H7 (cell line): ENCODE measurements around the gene TUBB8. TPM values are rescaled to one million over a fixed set of nuclear protein-coding genes. Genes with fewer than 3 reads are reported as not detected.
A peak's percentile ranks its signal among the peaks of the same experiment; 100 is the strongest.

Source experiments
- DNase-seq: peaks from one replicate; pipeline ENCODE4 v3.0.0; 2012
- H3K27me3 ChIP-seq: 2 replicates; pipeline ENCODE4 v1.6.0; 2011; ENCODE audit warnings: mild to moderate bottlenecking, low read length; ENCODE audit not compliant: control insufficient read depth, insufficient read depth
- H3K36me3 ChIP-seq: replicated peaks from 2 replicates; pipeline ENCODE4 v1.5.1; 2011; ENCODE audit warnings: low read length; ENCODE audit not compliant: control insufficient read depth, insufficient read depth
- H3K4me3 ChIP-seq: 2 replicates; pipeline ENCODE4 v1.5.1; 2011; ENCODE audit warnings: low read depth, mild to moderate bottlenecking, control low read depth, low read length, moderate library complexity; ENCODE audit not compliant: insufficient read depth
- total RNA-seq: library from RNA; depleted of rRNA; stranded (reverse); fragments of >200 nt; shearing (Covaris generic); gene quantifications from 2 replicates; pipeline ENCODE4 v1.2.3, GENCODE V29; 2014; rRNA removed

The TUBB8 gene
- 2.5 and 9.2 TPM in 2 replicates for total RNA-seq

DNA sequence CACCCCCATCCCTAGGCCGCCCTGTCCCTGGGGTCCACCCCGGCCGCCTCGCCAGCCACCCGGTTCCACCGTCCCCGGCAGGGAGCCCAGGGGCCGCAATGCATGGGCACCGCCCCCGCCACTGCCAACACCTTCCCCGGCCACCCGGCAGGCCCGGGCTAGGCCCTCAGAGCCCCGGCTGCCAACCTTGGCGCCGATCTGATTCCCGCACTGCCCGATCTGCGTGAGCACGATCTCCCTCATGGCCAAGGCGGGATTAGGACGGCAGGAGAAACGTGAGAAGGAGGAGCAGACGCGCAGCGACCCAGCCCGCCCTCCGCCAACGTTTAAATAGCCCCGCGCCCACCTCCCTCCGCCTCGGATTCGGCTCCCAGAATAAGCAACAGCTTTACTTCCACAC, at the start of gene TUBB8:
TSS of gene TUBB8 (minus strand) at position 301 of the 400 bp plus-strand sequence. CDS start at position 243, 58 bp downstream.
- Histone ChIP-seq H3K36me3 (no peaks in the 10 kb centered on the region), H3K4me3 (no peak within 1 kb of the TSS), H3K27me3 (no peaks in the 10 kb centered on the region)
- peak; percentile 7 for DNase-seq

DNA sequence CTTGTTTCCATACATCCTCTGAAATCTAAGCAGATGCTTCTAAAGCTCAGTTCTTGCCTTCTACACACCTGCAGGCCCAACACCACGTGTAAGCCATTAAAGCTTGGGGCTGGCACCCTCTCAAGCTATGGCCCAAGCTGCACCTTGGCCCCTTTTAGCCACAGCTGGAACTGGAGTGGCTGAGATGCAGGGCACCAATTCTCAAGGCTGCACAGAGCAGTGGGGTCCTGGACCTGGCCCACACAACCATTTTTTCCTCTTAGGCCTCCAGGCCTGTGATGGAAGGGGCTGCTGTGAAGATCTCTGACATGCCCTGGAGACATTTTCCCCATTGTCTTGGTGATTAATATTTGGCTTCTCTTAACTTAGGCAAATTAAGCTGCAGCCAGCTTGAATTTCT, 47.4 kb upstream of the TUBB8 start:
- DNase-seq = no peak
- no peaks in the 10 kb centered on the region for H3K36me3 ChIP-seq
- no peak overlapping the region for H3K4me3 ChIP-seq

DNA sequence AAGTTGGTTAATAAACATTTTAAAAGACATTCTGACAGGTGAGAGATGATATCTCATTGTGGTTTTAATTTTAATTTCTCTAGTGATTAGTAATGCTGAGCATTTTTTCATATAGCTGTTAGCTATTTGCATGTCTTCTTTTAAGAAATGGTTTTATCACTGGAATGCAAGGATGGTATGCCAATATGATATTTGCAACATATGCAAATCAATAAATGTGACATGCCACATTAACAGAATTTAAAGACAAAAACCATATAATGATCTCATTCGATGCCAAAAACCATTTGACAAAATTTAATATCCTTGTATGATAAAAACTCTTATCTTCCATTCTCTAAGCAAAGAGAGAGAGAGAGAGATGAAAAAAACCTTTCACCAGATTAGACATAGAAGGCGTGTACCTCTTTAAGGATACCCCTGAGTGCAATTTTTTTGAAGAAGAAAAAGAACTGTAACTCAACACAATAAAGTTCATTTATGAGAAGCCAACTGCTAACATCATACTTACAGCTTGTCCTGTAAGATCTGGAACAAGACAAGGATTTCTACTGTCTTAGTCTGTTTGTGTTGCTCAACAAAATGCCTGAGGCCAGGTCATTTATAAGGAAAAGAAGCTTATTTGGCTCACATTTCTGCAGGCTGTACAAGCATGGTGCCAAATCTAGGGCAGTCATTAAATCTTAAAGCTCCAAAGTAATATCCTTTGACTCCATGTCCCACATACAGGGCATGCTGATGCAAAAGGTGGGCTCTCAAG, 46.4 kb upstream of the TUBB8 start:
- Histone ChIP-seq H3K27me3 (no peaks in the 10 kb centered on the region), H3K36me3 (no peaks in the 10 kb centered on the region), H3K4me3 (no peak overlapping the region)
- no peak for DNase-seq

More for the DNA sequence above, 47.4 kb upstream of the TUBB8 start:
- H3K27me3 ChIP-seq = no peaks in the 10 kb centered on the region

- Histone ChIP-seq H3K4me3 (no peak overlapping the region), H3K27me3 (no peaks in the 10 kb centered on the region), H3K36me3 (no peaks in the 10 kb centered on the region)
- DNase-seq = no peak
Observed at GRCh38 chr10:94613-95012, 45.5 kb upstream of the TUBB8 start.

- Histone ChIP-seq H3K27me3 (no peaks in the 10 kb centered on the region), H3K36me3 (no peaks in the 10 kb centered on the region), H3K4me3 (no peak overlapping the region)
- no peak for DNase-seq
Observed at GRCh38 chr10:92846-93245, 43.8 kb upstream of the TUBB8 start.

DNA sequence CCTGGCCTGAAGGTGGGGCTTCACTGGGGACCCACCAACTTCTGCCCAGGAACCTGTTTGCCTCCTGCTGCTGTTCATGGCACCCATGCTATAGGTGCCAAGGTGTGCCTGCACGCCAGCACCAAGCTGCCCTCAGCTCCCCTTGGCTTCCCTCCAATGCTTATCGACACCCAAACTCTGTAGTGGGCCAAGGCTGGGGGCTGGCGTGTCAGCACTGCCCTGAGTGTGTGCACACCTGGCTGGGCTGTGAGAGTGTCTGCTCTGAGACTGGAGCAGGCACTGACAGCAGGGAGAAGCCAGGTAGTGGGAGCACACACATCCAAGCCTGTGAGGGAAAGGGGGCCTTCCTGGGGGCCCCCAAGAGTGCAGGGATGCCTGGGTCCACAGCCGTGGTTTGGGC, 43.1 kb upstream of the TUBB8 start:
- no peaks in the 10 kb centered on the region for H3K36me3 ChIP-seq
- H3K27me3 ChIP-seq = no peaks in the 10 kb centered on the region
- no peak overlapping the region for H3K4me3 ChIP-seq
- no peak for DNase-seq

- no peak for DNase-seq
- no peaks in the 10 kb centered on the region for H3K36me3 ChIP-seq
- no peaks in the 10 kb centered on the region for H3K27me3 ChIP-seq
- no peak overlapping the region for H3K4me3 ChIP-seq
Observed at GRCh38 chr10:91313-91712, 42.2 kb upstream of the TUBB8 start.

GRCh38 chr10:90161-90560, 41.1 kb upstream of the TUBB8 start:
- DNase-seq = no peak
- Histone ChIP-seq H3K27me3 (no peaks in the 10 kb centered on the region), H3K36me3 (no peaks in the 10 kb centered on the region)

GRCh38 chr10:89248-89647, 40.2 kb upstream of the TUBB8 start:
- H3K36me3 ChIP-seq = no peaks in the 10 kb centered on the region
- no peak overlapping the region for H3K4me3 ChIP-seq

More at GRCh38 chr10:90161-90560, 41.1 kb upstream of the TUBB8 start:
- no peak overlapping the region for H3K4me3 ChIP-seq

GRCh38 chr10:88253-88652, 39.2 kb upstream of the TUBB8 start:
- Histone ChIP-seq H3K36me3 (no peaks in the 10 kb centered on the region), H3K27me3 (no peaks in the 10 kb centered on the region), H3K4me3 (no peak overlapping the region)
- DNase-seq = peak; percentile 34

More at GRCh38 chr10:89248-89647, 40.2 kb upstream of the TUBB8 start:
- no peaks in the 10 kb centered on the region for H3K27me3 ChIP-seq
- DNase-seq = no peak

GRCh38 chr10:87177-88080, 38.3 kb upstream of the TUBB8 start:
- Histone ChIP-seq H3K4me3 (no peak overlapping the region), H3K36me3 (no peaks in the 10 kb centered on the region), H3K27me3 (no peaks in the 10 kb centered on the region)
- DNase-seq = peak; percentile 13

DNA sequence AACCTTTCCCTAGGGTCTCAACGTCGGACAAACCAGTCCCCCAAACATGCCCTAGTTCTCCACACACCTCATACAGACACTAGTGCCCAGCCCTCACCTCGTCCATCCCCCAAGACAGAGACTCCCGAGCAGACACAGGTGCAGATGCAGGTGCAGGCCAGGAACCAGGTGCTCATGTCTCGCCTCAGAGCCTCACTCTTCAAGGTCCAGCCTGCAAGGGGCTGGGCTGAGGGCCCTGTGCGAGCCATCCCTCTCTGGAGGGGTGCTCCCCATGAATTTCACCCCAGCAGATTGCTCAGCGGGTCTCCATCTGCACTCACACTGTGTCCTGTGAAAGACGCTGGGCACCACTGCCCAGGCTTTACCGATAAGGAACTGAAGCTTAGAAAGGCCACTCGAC, 36.9 kb upstream of the TUBB8 start:
- no peak overlapping the region for H3K4me3 ChIP-seq
- no peak for DNase-seq

GRCh38 chr10:85044-85443, 35.9 kb upstream of the TUBB8 start:
- DNase-seq = peak; percentile 28
- H3K36me3 ChIP-seq = no peaks in the 10 kb centered on the region
- no peaks in the 10 kb centered on the region for H3K27me3 ChIP-seq
- H3K4me3 ChIP-seq = no peak overlapping the region

More for the DNA sequence above, 36.9 kb upstream of the TUBB8 start:
- no peaks in the 10 kb centered on the region for H3K27me3 ChIP-seq
- no peaks in the 10 kb centered on the region for H3K36me3 ChIP-seq

DNA sequence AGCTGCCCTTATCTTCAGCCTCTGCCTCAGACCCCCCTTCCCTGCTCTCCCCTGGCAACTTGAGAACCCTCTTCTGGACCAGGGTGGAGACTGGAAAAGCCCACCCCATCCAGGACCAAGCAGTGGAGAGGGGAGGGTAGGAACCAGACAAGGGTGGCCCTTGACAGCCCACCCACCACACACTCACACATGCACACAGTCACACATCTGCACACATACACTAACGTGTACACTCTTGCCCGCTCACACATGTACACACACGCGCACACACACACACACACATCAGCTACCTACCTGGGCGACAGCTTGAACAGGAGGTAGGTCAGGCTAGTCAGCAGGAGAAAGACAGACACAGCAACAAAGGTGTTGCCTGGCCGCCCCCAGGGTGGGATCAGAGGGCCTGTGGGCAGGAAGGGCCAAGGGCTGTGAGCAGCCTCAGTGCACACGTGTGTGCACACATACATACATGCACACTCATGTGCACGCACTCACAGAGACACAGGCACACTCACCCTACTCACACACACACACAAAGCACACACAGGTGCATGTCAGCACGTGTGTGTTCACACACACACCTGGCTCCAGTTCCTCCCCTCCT, 34.9 kb upstream of the TUBB8 start:
- DNase-seq = no peak
- no peaks in the 10 kb centered on the region for H3K36me3 ChIP-seq
- H3K4me3 ChIP-seq = no peak overlapping the region
- H3K27me3 ChIP-seq = no peaks in the 10 kb centered on the region
